Measurements from ENCODE around the gene ATP8B1.

DNA sequence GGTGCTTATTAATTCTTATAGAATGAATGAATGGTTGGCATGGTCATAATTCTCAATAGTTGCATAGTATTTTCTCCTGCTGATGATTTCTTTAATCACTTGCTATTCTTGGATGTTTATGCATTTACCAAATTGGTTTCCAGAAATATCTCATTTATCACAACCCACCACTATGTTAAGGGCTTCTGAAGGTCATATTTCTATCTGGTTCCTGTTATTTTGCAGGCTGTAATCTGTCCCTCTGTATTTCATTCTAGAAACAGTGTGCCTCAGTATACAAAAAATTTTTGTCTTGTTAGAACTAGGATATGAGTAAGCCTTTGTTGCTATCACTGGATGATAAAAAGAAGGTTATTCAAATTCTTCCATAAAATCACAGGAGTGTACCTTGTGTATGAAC lies 6.1 kb upstream of the ATP8B1 start:
- TF ChIP-seq CTCF (IDR thresholded peaks at IDR 0.05) (no peak), POLR2A (IDR thresholded peaks at IDR 0.05) (no peak)

Measured in testis (tissue), 2 donors.